ENCODE results near the gene IFI6.

Gene IFI6

GRCh38 chr1:27689423-27690173, 17.6 kb upstream of the IFI6 start:
- Histone ChIP-seq H3K4me3 (ENCODE audit: low read depth, low read length, poor library complexity, severe bottlenecking) (no peak overlapping the region), H3K36me3 (ENCODE audit: insufficient read depth, low read length) (no peaks in the 10 kb centered on the region; the same call in 1 of the 2 replicates), H3K9me3 (ENCODE audit: low read length) (peaks cover 6% of the 10 kb centered on the region; the same call in 1 of the 2 replicates), H3F3A (ENCODE audit: insufficient read depth, low read length) (no peaks in the 10 kb centered on the region), H3K9ac (ENCODE audit: low read length) (no peak overlapping the region), H3K9me2 (ENCODE audit: low read depth, low read length) (no peaks in the 10 kb centered on the region), H3K27ac (ENCODE audit: low read depth, low read length, poor library complexity, severe bottlenecking) (no peak overlapping the region), H2AFZ (ENCODE audit: low read length) (no peak overlapping the region), H4K20me1 (ENCODE audit: insufficient read depth, low read length) (no peaks in the 10 kb centered on the region), H3K4me1 (ENCODE audit: insufficient read depth, low read length, severe bottlenecking) (no peaks in the 10 kb centered on the region), H3K79me2 (ENCODE audit: insufficient read depth, low read length) (no peaks in the 10 kb centered on the region), H3K4me2 (ENCODE audit: low read length) (no peak overlapping the region), H3K27me3 (ENCODE audit: insufficient read depth, low read length) (peaks cover 4% of the 10 kb centered on the region; the same call in 1 of the 2 replicates)
- TF ChIP-seq CTCF (IDR thresholded peaks at IDR 0.05; ENCODE audit: low read length) = no peak
- TF ChIP-seq EZH2 (IDR thresholded peaks at IDR 0.05; ENCODE audit: borderline replicate concordance, low read length) = no peak

DNA sequence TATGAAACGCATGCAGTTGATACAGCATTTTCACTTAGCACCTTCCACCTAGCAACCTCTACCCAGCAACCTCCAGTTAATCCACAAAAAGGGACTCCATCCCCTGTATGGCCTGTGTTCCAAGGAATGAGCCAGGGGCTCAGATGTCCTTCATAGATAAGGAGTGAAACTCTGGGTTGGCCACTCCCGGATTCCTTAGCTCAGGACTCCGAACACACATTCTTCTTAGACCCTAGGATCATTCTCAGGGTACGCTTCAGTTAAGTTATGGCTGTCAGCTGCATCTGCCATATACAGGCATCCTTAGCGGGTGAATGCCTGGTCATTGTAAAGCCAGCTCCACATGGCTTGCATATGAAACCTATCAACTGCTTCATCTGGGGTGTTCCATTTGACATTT, 15.9 kb upstream of the IFI6 start:
- Histone ChIP-seq H3K4me1 (ENCODE audit: insufficient read depth, low read length, severe bottlenecking) (no peaks in the 10 kb centered on the region), H3K27me3 (ENCODE audit: insufficient read depth, low read length) (peaks cover 4% of the 10 kb centered on the region; the same call in 1 of the 2 replicates), H3K9me3 (ENCODE audit: low read length) (peaks cover 6% of the 10 kb centered on the region; the same call in 1 of the 2 replicates), H3K4me2 (ENCODE audit: low read length) (no peak overlapping the region), H4K20me1 (ENCODE audit: insufficient read depth, low read length) (no peaks in the 10 kb centered on the region), H3F3A (ENCODE audit: insufficient read depth, low read length) (no peaks in the 10 kb centered on the region), H3K4me3 (ENCODE audit: low read depth, low read length, poor library complexity, severe bottlenecking) (no peak overlapping the region), H2AFZ (ENCODE audit: low read length) (no peak overlapping the region), H3K9me2 (ENCODE audit: low read depth, low read length) (no peaks in the 10 kb centered on the region), H3K36me3 (ENCODE audit: insufficient read depth, low read length) (no peaks in the 10 kb centered on the region; the same call in 1 of the 2 replicates), H3K79me2 (ENCODE audit: insufficient read depth, low read length) (no peaks in the 10 kb centered on the region), H3K9ac (ENCODE audit: low read length) (no peak overlapping the region), H3K27ac (ENCODE audit: low read depth, low read length, poor library complexity, severe bottlenecking) (no peak overlapping the region)
- no peak for TF ChIP-seq EZH2 (IDR thresholded peaks at IDR 0.05; ENCODE audit: borderline replicate concordance, low read length)
- TF ChIP-seq CTCF (IDR thresholded peaks at IDR 0.05; ENCODE audit: low read length) = no peak

GRCh38 chr1:27686223-27686990, 14.4 kb upstream of the IFI6 start:
- TF ChIP-seq CTCF (IDR thresholded peaks at IDR 0.05; ENCODE audit: low read length) (no peak), EZH2 (IDR thresholded peaks at IDR 0.05; ENCODE audit: borderline replicate concordance, low read length) (no peak)
- Histone ChIP-seq H4K20me1 (ENCODE audit: insufficient read depth, low read length) (no peaks in the 10 kb centered on the region), H3K9me2 (ENCODE audit: low read depth, low read length) (no peaks in the 10 kb centered on the region), H3K9me3 (ENCODE audit: low read length) (no peaks in the 10 kb centered on the region), H3K4me1 (ENCODE audit: insufficient read depth, low read length, severe bottlenecking) (no peaks in the 10 kb centered on the region), H3K4me2 (ENCODE audit: low read length) (no peak overlapping the region), H3K36me3 (ENCODE audit: insufficient read depth, low read length) (no peaks in the 10 kb centered on the region; the same call in 1 of the 2 replicates), H3K4me3 (ENCODE audit: low read depth, low read length, poor library complexity, severe bottlenecking) (no peak overlapping the region), H3K27me3 (ENCODE audit: insufficient read depth, low read length) (peaks cover 4% of the 10 kb centered on the region; the same call in 1 of the 2 replicates), H2AFZ (ENCODE audit: low read length) (no peak overlapping the region), H3K79me2 (ENCODE audit: insufficient read depth, low read length) (no peaks in the 10 kb centered on the region), H3F3A (ENCODE audit: insufficient read depth, low read length) (no peaks in the 10 kb centered on the region), H3K9ac (ENCODE audit: low read length) (no peak overlapping the region), H3K27ac (ENCODE audit: low read depth, low read length, poor library complexity, severe bottlenecking) (no peak overlapping the region)
